ENCODE data around the gene B9D1.

B9D1 gene

GRCh38 chr17:19294443-19294842 is 68.1 kb downstream of the B9D1 start:
- DNase-seq (ENCODE audit: low read depth, low spot score) = no peak
- in situ Hi-C loops (cut with HindIII; ENCODE audit: low sequenced_read_pairs) = no loop called here
- no peak for TF ChIP-seq CTCF (IDR thresholded peaks at IDR 0.05; ENCODE audit: low read depth, low read length)
- no peak overlapping the region for H3K4me3 ChIP-seq (ENCODE audit: low read depth, low read length)

Measured in astrocyte of the spinal cord (primary cell).